Esophagus muscularis mucosa (tissue), 4 donors: Measurements from ENCODE around the gene CCDC201. TPM values are rescaled to one million over a fixed set of nuclear protein-coding genes. Genes with fewer than 3 reads are reported as not detected.
A peak's percentile ranks its signal among the peaks of the same experiment; 100 is the strongest.

Experiments
- DNase-seq: peaks from one replicate; pipeline ENCODE4 v3.0.0-alpha.2; 2017; ENCODE audit errors: extremely low spot score
- H3K27ac ChIP-seq, 4 donors: fragments of 200-600 bp; sonication (generic); replicated peaks in 1 of 4; 1 replicate in 3 of 4; 2 replicates in 1 of 4; pipeline ENCODE4 v1.5.1; 2016 to 2019; ENCODE audit warnings: mild to moderate bottlenecking in 1 of 4
- H3K27me3 ChIP-seq, 4 donors: fragments of 200-600 bp; sonication (generic); one replicate each; pipeline versions ENCODE4 v1.5.1 to v1.6.0; 2016 to 2019
- H3K36me3 ChIP-seq, 4 donors: fragments of 200-600 bp; sonication (generic); one replicate each; pipeline ENCODE4 v1.5.1; 2016 to 2019
- H3K4me1 ChIP-seq, 4 donors: fragments of 200-600 bp; sonication (generic); one replicate each; pipeline ENCODE4 v1.5.1; 2016 to 2019
- H3K4me3 ChIP-seq, 4 donors: fragments of 200-600 bp; sonication (generic); 1 replicate in 2 of 4; 2 replicates in 2 of 4; pipeline ENCODE4 v1.5.1; 2016 to 2019; ENCODE audit warnings: mild to moderate bottlenecking in 4 of 4, moderate library complexity in 1 of 4
- H3K9me3 ChIP-seq, 4 donors: fragments of 200-600 bp; sonication (generic); 1 replicate in 3 of 4; 2 replicates in 1 of 4; pipeline ENCODE4 v1.5.1; 2016 to 2019
- EP300 ChIP-seq: sonication (generic); formaldehyde crosslinking; IDR thresholded peaks from one replicate; pipeline ENCODE4 v1.6.1; 2017; ENCODE audit warnings: antibody characterized with exemption
- POLR2A ChIP-seq: fragments of 450-650 bp; IDR thresholded peaks from one replicate; pipeline ENCODE4 v1.6.1; 2017; ENCODE audit warnings: antibody characterized with exemption, moderate library complexity, mild to moderate bottlenecking, low read depth
- POLR2AphosphoS5 ChIP-seq, 2 donors: sonication (generic); formaldehyde crosslinking; IDR thresholded peaks; one replicate each; pipeline ENCODE4 v1.6.1; 2017; ENCODE audit warnings: antibody characterized with exemption in 2 of 2
- WGBS: methylation state at CpG from one replicate; pipeline ENCODE4 v1.1.5; 2018; 5-methylcytosine and 5-hydroxymethylcytosine counted together
- intact Hi-C: fragments of 100-400 bp; cut with DNase I; formaldehyde crosslinking; loops from one replicate; pipeline ENCODE4 v1.15.1; 2023
- total RNA-seq, 4 donors: library from RNA; depleted of rRNA; stranded (reverse); fragments of >200 nt; gene quantifications; one replicate each; pipeline versions ENCODE4 v1.1.0 to v1.2.1, GENCODE V29; 2016
- TF ChIP-seq, protein P1 (sequence below), 3 experiments: fragments of 200-600 bp in 2 of 3; fragments of 450-650 bp in 1 of 3; sonication (generic) in 2 of 3; IDR thresholded peaks; one replicate each; pipeline ENCODE4 v1.5.1; 2017 to 2019; ENCODE audit warnings: antibody characterized with exemption in 3 of 3, mild to moderate bottlenecking in 2 of 3, moderate library complexity in 1 of 3

The CCDC201 gene
- total RNA-seq, 4 donors from 2014 or later: not detected

DNA sequence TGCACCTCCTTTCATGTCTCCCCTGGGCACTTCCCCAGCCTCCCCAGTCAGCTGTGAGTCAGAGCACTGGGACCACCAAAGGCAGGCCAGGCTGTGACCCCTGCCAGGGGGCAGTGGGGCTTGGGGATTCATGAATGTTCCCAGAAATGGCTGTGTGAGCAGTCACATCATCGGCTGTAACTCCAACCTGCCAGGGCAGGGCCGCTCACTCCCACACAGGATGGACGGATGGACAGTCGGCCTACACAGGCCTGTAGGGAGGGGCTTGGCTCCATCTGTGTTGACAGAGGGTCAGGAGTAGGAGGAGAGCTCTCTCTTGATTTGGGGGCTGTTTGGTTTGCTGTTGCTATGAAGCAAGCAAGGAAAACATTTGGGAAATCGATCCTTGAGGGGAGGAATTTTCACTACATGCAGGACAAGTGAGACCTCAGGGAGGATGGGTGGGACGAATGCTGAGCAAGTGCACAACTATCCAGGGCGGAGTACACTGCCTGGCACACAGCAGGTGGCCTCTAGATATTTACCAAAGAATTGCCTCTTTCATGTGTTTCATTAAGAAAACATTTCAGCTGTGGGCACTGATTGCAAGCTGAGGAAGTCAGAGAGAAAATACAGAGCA is 12.5 kb upstream of the CCDC201 start:
- Histone ChIP-seq H3K27ac (no peak overlapping the region), H3K27me3 (peaks cover 0 to 74% (median 16%) of the 10 kb centered on the region in 4 donors), H3K4me1 (peaks cover 8 to 11% (median 11%) of the 10 kb centered on the region in 4 donors), H3K9me3 (no peaks in the 10 kb centered on the region), H3K36me3 (no peaks in the 10 kb centered on the region), H3K4me3 (no peak overlapping the region)
- WGBS: 80% methylated on average over 7 of the region's 7 CpGs
- intact Hi-C loops: no loop called here
- peak; percentile 83 for DNase-seq
- no peak for TF ChIP-seq POLR2AphosphoS5 (IDR thresholded peaks at IDR 0.05)
- TF ChIP-seq, protein P1, sequence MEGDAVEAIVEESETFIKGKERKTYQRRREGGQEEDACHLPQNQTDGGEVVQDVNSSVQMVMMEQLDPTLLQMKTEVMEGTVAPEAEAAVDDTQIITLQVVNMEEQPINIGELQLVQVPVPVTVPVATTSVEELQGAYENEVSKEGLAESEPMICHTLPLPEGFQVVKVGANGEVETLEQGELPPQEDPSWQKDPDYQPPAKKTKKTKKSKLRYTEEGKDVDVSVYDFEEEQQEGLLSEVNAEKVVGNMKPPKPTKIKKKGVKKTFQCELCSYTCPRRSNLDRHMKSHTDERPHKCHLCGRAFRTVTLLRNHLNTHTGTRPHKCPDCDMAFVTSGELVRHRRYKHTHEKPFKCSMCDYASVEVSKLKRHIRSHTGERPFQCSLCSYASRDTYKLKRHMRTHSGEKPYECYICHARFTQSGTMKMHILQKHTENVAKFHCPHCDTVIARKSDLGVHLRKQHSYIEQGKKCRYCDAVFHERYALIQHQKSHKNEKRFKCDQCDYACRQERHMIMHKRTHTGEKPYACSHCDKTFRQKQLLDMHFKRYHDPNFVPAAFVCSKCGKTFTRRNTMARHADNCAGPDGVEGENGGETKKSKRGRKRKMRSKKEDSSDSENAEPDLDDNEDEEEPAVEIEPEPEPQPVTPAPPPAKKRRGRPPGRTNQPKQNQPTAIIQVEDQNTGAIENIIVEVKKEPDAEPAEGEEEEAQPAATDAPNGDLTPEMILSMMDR (IDR thresholded peaks at IDR 0.05): no peak
- TF ChIP-seq POLR2A: no peak
- no peak for TF ChIP-seq EP300

DNA sequence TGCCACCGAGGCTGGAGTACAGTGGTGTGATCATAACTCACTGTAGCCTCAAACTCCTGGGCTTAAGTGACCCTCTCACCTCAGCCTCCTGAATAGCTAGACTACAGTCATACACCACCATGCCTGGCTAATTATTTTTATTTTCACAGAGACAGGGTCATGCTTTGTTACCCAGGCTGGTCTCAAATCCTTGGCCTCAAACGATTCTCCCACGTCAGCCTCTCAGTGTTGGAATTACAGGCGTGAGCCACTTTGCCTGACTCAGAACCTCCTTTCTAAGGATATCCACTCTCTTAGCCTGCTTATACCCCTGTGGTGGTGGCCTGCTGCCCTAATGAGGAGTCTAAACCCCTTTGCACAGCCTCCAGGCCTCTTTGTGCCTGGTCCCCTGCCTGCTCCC is 11.3 kb upstream of the CCDC201 start:
- 85% methylated on average over 4 of the region's 4 CpGs for WGBS

DNA sequence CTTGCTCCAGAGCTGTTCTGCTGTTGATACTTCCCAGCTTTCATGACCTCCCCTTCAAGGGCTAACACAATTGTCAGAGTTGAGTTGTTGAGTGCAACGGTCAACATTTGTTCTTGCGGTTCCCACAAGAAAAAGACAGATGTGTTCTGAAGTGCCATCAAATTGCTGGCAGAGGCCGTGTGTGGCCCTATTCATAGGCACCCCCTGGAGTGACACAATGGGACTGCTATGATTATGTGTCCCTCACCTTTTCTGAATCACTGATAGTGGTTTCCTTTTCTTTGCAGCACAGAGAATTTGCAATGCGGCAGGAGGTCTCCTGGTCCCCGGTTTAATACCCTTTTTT is 9.6 kb upstream of the CCDC201 start:
- 77% methylated on average over 5 of the region's 5 CpGs for WGBS
- Histone ChIP-seq H3K9me3 (peaks cover 0 to 22% (median 15%) of the 10 kb centered on the region in 4 donors), H3K4me3 (no peak overlapping the region), H3K27me3 (peaks cover 0 to 45% (median 0%) of the 10 kb centered on the region in 4 donors), H3K4me1 (no peaks in the 10 kb centered on the region), H3K36me3 (no peaks in the 10 kb centered on the region), H3K27ac (no peak overlapping the region)
- TF ChIP-seq, protein P1 (IDR thresholded peaks at IDR 0.05): no peak
- TF ChIP-seq POLR2A (no peak), POLR2AphosphoS5 (IDR thresholded peaks at IDR 0.05) (no peak), EP300 (no peak)
- peak; percentile 34 for DNase-seq
- intact Hi-C loops: no loop called here

More for the DNA sequence above, 11.3 kb upstream of the CCDC201 start:
- TF ChIP-seq POLR2AphosphoS5 (IDR thresholded peaks at IDR 0.05): no peak
- TF ChIP-seq EP300: no peak
- TF ChIP-seq, protein P1 (IDR thresholded peaks at IDR 0.05): no peak
- TF ChIP-seq POLR2A: no peak
- intact Hi-C loops: no loop called here
- peaks cover 0 to 62% (median 13%) of the 10 kb centered on the region in 4 donors for H3K27me3 ChIP-seq
- DNase-seq: peak; percentile 45
- peaks cover 0 to 5% (median 3%) of the 10 kb centered on the region in 4 donors for H3K9me3 ChIP-seq
- no peak overlapping the region for H3K27ac ChIP-seq
- H3K36me3 ChIP-seq: no peaks in the 10 kb centered on the region
- no peak overlapping the region for H3K4me3 ChIP-seq
- peaks cover 8 to 11% (median 11%) of the 10 kb centered on the region in 4 donors for H3K4me1 ChIP-seq

DNA sequence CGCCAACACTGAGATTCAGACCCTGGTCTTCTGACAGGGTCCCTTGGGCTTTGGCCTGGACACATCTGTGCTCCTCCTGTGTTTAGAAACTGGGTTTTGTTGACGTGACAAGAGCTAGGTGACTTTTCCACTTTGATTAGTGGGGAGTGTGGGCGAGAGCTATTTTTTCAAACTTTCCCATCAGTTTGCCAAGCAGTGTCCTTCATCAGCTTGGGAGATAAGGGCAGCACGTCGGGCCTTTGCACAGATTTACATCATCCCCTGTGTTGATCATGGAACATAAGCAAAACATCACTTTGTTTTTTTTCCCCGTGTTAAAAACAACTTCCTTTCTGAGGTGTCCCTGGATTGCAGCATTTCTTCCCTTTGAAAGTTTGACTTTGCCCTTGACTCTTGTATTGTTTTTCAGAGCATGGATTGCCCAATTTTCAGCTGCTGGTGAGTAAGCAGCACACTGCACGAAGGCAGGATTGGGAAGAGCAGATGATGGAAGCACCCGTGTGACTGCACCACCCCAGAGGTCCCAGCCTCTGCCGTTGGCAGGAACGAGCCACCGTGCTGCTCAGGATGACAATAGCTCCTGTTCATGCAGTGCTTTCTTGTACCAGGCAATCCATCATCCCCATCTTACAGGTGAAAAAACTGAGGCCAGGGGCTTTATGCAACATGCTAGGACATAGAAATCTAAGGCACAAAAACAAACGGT is 9.0 kb upstream of the CCDC201 start:
- Histone ChIP-seq H3K36me3 (no peaks in the 10 kb centered on the region), H3K27ac (no peak overlapping the region), H3K4me1 (no peaks in the 10 kb centered on the region), H3K27me3 (peaks cover 0 to 40% (median 0%) of the 10 kb centered on the region in 4 donors), H3K4me3 (no peak overlapping the region), H3K9me3 (peaks cover 0 to 24% (median 15%) of the 10 kb centered on the region in 4 donors)
- TF ChIP-seq EP300 (no peak), POLR2AphosphoS5 (IDR thresholded peaks at IDR 0.05) (no peak), POLR2A (no peak)
- TF ChIP-seq, protein P1 (IDR thresholded peaks at IDR 0.05): no peak
- intact Hi-C loops: no loop called here
- WGBS: 69% methylated on average over 12 of the region's 12 CpGs
- DNase-seq: peak; percentile 55
